HG03025 (cell line): Measurements from ENCODE around the gene ADCY3.
A peak's percentile ranks its signal among the peaks of the same experiment; 100 is the strongest.

Experiments used
- ATAC-seq: cut with Tn5 transposase; IDR thresholded peaks from one replicate; pipeline ENCODE4 v1.9.1; 2021; ENCODE audit warnings: mild to moderate bottlenecking, moderate library complexity; ENCODE audit not compliant: unreplicated experiment, low FRiP score

The ADCY3 gene

DNA sequence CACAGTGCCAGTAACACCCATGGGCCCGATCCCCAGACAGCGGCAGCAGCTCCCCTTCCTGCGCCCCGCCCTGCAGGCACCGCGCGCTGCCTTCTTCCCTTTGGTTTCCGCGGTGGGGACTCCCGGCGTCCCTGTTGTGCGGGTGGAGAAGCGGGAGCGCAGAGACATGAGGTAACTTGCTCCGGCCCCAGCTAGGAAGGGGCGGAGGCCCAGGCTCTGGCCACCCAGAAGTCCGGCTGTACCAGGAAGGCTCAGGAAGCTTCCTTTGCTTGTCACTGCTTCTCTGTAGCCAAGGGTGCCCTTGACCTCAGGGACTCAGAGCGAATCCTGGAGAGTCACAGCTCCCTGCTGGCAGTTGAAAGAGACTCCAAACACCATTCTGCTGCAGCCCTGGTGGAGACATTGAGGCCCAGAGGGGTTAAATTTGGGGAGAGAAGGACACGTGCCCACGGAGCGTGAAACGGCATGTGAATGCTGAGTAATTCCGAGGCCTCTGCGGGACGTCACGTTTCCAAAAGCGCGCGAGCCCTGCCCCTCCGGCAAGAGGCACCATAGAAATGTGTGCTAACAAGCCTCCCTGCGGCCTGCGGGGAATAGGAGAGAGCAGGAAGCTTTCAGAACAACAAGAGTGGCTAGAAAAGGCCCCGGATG lies 6.7 kb upstream of the ADCY3 start:
- ATAC-seq, result no peak

DNA sequence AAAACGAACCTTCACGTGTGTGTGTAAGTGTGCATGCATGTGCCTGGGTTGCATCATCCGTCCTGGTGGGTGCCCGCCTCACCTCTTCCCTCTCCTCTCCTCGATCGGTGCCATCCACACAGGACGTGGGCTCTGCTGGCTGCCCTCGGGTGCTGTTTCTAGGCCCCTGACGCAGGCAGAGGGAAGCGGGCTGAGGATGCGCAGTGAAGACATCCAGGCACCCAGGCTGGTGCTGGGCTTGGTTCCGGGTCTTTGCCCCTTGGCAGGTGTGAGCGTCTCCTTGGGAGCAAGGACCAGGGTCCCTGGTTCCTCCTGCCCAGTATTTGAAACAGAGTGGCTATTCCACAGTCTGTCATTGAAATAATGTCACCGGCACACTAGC lies 6.2 kb upstream of the ADCY3 start:
- ATAC-seq, result no peak

DNA sequence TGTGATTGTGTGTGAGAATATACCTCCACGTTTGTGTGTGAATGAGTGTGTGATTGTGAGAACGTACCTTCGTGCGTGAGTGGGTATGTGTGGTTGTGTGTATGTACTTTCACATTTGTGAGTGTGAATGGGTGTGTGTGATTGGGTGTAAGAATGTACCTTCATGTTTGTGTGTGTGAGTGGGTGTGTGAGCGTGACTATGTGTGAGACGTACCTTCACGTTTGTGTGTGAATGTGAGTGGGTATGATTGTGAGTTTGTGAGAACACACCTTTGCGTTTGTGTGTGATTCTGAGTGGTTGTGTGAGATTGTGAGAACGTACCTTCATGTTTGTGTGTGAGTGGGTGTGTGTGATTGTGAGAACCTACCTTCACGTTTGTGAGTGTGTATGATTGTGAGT lies 5.8 kb upstream of the ADCY3 start:
- ATAC-seq, result no peak

DNA sequence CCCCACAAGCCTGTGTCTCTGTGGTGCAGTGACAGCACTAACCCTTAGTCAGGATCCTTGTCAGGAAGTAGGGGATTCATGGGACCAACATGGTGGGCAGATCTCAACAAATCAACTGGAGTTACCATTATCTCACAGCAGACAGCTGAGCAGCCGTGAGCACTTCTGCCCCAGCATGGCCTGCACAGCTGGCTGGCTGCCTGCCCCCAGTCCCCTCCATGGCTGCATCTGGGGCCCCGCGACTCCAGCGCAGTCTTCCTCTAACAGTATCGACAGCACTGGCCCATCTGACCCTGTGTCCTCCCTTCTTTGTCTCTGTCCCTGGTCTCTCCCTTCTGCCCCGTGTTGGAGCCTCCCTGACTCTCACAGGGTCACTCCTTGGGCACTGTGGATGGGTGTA lies 4.7 kb upstream of the ADCY3 start:
- no peak for ATAC-seq

DNA sequence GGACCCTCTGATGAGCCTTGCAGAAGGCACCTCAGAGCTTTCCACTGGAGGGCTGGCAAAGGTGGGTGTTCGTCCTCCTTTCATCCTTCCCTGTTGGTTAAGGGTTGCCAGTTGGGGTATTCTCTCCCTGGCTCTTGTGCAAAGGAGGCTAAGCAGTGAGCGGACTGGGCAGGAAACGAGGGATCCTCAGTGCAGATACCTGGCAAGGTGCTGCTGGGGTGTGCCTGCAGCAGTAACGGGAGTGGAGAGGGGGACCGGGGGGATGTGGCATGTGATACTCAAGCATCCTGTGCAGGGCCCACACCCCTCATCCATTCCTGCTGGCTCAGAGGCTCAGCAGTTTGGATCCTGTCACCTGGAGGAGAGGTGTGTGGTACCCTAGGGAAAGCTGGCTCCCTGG lies 4.2 kb upstream of the ADCY3 start:
- ATAC-seq, result no peak

DNA sequence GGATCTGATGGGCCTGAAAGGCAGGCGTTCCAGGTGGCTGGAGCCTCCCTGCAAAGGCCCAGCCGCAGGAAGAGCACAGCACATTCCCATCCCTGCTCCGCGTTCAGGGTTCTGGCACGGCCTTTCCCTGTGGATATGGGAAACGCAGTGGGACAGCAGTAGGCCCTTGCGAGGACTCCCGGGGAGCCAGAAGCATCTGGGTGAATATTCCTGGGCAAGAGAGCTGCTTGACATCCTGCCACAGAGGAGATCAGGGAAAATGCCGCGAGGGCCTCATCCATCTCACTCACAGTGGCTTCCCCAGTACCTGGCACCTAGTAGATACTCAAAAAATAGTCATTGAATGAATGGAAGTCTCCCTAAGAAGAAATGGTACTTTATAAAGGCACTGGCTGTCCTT lies 3.1 kb upstream of the ADCY3 start:
- ATAC-seq, result no peak

DNA sequence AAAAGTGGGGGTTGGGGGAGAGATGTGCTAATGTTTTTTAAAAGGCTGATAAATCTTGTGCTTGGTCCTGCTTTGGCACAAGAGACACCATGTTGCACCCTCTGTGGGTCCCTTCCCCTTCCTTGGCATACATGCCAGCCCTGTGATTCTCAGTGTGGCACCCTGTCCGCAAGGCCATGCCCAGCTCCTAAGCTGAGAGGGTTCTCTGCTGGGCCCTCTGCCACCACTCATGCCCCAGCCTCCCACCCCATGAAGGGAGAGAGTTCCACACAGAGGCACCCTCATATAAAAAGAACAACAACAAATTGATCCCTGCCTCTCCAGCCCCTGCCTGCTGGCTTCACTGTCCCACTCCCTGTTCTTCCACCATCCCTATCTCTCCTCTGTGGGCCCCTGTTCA lies 2.5 kb upstream of the ADCY3 start:
- ATAC-seq, result no peak

GRCh38 chr2:24920809-24921441 lies 888 bp upstream of the ADCY3 start:
- no peak for ATAC-seq

- ATAC-seq, result peak; percentile 14
Measured at GRCh38 chr2:24919506-24920097, 435 bp downstream of the ADCY3 start.

GRCh38 chr2:24919037-24919505 lies 966 bp downstream of the ADCY3 start:
- ATAC-seq, result no peak

GRCh38 chr2:24918326-24919036 lies 1.6 kb downstream of the ADCY3 start:
- no peak for ATAC-seq

- no peak for ATAC-seq
Measured at GRCh38 chr2:24917731-24918325, 2.2 kb downstream of the ADCY3 start.

DNA sequence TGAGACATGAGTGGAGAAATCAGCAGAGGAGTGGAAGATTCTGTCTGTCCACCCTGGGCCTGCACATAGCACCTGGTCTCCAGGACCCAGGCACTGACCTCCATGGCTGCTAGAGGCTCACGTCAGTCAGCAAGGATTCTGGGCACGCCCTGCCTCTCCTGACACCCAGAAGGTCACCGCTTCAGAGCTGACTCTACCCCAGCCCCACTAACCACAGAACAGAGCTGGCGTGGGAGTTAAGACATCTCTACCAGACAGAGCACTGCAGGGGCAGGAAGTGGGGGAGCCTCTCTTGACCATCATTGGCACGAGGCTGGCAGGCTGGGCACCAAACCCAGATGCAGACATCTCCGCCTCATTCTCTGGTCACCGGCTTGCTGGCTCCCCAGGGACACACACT lies 3.0 kb downstream of the ADCY3 start:
- no peak for ATAC-seq

- ATAC-seq, result no peak
Measured at GRCh38 chr2:24915796-24916195, 4.2 kb downstream of the ADCY3 start.

DNA sequence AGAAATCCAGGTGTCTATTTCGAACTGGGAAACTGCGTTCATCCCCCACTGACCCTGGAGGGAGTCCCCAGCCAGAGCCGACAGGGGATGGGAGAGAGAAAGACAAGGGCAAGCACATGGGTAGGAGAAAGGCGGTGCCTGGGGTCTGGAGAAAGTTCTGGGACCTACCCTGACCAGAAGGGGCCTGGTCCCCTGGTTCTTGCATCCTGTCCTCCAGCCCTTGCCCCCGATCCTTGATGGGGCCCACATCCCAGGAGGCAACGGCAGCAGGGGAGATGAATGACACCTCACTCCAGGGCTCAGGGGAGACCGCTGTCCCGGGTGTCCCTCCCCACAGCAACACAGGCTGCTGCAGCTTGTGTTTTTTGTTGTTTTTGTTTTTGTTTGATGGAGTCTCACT lies 4.9 kb downstream of the ADCY3 start:
- ATAC-seq, result no peak

DNA sequence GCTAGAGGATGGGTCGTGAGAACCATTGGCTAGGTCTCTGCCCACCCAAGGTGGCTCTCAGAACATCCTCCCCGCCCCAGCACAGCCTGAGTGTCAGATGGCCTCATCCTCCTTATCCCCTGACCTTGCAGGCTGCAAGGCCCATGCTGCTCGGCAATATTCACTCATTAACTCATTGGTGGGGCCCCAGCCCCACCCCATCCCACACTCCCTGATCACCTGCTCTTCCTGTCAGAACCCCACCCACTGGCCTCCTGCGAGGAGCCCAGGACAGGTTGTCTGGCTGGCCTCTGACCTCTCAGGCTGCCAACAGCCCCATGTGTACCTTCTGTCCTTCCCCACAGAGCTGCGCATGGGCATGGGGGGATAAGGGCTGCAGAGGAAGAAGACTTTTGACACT lies 5.3 kb downstream of the ADCY3 start:
- ATAC-seq, result no peak

DNA sequence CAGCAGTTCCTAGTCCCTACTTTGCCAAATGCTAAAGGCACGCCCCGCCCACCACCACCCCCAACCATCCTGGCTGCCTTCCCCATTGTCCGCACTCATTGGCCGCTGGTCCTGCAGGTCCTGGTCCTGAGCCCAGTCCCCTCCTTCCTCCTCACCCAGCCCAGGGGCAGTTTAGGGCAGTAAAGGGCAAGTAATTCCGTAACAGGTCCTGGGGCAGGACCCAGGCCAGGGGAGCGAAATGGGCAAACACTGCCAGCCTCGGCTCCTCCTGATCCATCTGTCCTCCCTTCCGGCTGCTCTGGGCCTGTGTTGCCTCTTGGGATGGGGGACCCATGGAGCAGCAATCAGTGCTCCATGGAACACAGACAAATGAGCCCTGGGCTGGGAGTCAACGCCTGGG lies 6.1 kb downstream of the ADCY3 start:
- no peak for ATAC-seq

- no peak for ATAC-seq
Measured at GRCh38 chr2:24912986-24913385, 7.1 kb downstream of the ADCY3 start.

- ATAC-seq, result no peak
Measured at GRCh38 chr2:24912523-24912922, 7.5 kb downstream of the ADCY3 start.

DNA sequence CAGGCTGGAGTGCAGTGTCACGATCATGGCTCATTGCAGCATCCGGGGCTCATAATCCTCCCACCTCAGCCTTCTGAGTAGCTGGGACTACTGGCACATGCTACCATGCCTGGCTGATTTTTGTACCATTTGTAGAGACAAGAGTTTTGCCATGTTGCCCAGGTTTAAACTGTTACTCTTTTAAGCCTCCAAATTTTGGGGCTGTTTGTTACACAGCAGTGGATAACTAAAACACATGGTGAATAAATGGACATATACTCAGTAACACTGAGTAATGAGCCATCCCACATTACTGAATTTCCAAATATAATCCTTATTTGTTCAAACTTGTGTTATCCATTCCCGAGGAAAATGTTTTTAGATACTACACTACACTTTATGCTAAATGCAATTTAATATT lies 9.8 kb downstream of the ADCY3 start:
- no peak for ATAC-seq

- ATAC-seq, result no peak
Measured at GRCh38 chr2:24909555-24910177, 10.4 kb downstream of the ADCY3 start.
